Measurements from ENCODE around the gene GSDME.

GRCh38 chr7:24715171-24715570 lies 42.1 kb downstream of the GSDME start:
- TF ChIP-seq CTCF (IDR thresholded peaks at IDR 0.05; ENCODE audit: low read depth, low read length, missing input control) (no peak), RAD21 (IDR thresholded peaks at IDR 0.05) (no peak), MAX (IDR thresholded peaks at IDR 0.05) (no peak), SP1 (IDR thresholded peaks at IDR 0.05) (no peak), EGR1 (IDR thresholded peaks at IDR 0.05; ENCODE audit: low read depth in 2 of 2) (no peak), YY1 (IDR thresholded peaks at IDR 0.05) (no peak), FOXA1 (IDR thresholded peaks at IDR 0.05) (no peak)

Measured in liver (tissue), 3 donors.